ENCODE results near the gene MANBA.

Gene MANBA

GRCh38 chr4:102687982-102688433 is 72.8 kb downstream of the MANBA start:
- ChIA-PET POLR2A (interaction anchor here (0.8 kb wide), 1 partner anchor 124 kb away, joined by 3 read pairs; no protein-coding TSS in a partner anchor), CTCF (no interaction called here)
- no peak for TF ChIP-seq CTCF (IDR thresholded peaks at IDR 0.05; ENCODE audit: control extremely low read depth, extremely low read depth, low read depth, missing control alignments)
- no peak for DNase-seq (ENCODE audit: extremely low spot score)

- POLR2A ChIA-PET, result no interaction called here
- CTCF ChIA-PET, result interaction anchor here (1.2 kb wide), 2 partner anchors 26 to 404 kb away, joined by 3 read pairs; no protein-coding TSS in a partner anchor
- no peak for TF ChIP-seq CTCF (IDR thresholded peaks at IDR 0.05; ENCODE audit: control extremely low read depth, extremely low read depth, low read depth, missing control alignments)
- peak; percentile 56 for DNase-seq (ENCODE audit: extremely low spot score)
Measured at GRCh38 chr4:102687373-102687981, 73.3 kb downstream of the MANBA start.

- TF ChIP-seq CTCF (IDR thresholded peaks at IDR 0.05; ENCODE audit: control extremely low read depth, extremely low read depth, low read depth, missing control alignments), result no peak
- DNase-seq (ENCODE audit: extremely low spot score), result no peak
- ChIA-PET CTCF (interaction anchor here (1.3 kb wide), 1 partner anchor 353 kb away, joined by 3 read pairs; no protein-coding TSS in a partner anchor), POLR2A (no interaction called here)
Measured at GRCh38 chr4:102685768-102686167, 75.0 kb downstream of the MANBA start.

GRCh38 chr4:102684610-102685052 is 76.1 kb downstream of the MANBA start:
- DNase-seq (ENCODE audit: extremely low spot score), result no peak
- TF ChIP-seq CTCF (IDR thresholded peaks at IDR 0.05; ENCODE audit: control extremely low read depth, extremely low read depth, low read depth, missing control alignments), result no peak
- ChIA-PET POLR2A (no interaction called here), CTCF (no interaction called here)

- CTCF ChIA-PET, result no interaction called here
- no peak for DNase-seq (ENCODE audit: extremely low spot score)
- no peak for TF ChIP-seq CTCF (IDR thresholded peaks at IDR 0.05; ENCODE audit: control extremely low read depth, extremely low read depth, low read depth, missing control alignments)
- POLR2A ChIA-PET, result no interaction called here
Measured at GRCh38 chr4:102683881-102684609, 76.7 kb downstream of the MANBA start.

- POLR2A ChIA-PET, result no interaction called here
- no peak for TF ChIP-seq CTCF (IDR thresholded peaks at IDR 0.05; ENCODE audit: control extremely low read depth, extremely low read depth, low read depth, missing control alignments)
- CTCF ChIA-PET, result interaction anchor here (1.1 kb wide), 1 partner anchor 18 kb away, joined by 3 read pairs; no protein-coding TSS in a partner anchor
- no peak for DNase-seq (ENCODE audit: extremely low spot score)
Measured at GRCh38 chr4:102678695-102679335, 82.0 kb downstream of the MANBA start.

Measured in GM10248 (cell line).